B cell (primary cell): ENCODE measurements around the gene POGLUT2. TPM values are rescaled to one million over a fixed set of nuclear protein-coding genes. Genes with fewer than 3 reads are reported as not detected.

Source experiments
- ATAC-seq: fragments of 200-7000 bp; cut with Tn5 transposase; one replicate; pipeline ENCODE4 v1.10.0; 2021; ENCODE audit warnings: low read depth, mild to moderate bottlenecking, moderate number of reproducible peaks, moderate library complexity
- CTCF ChIA-PET: fragments of 350-600 bp; sonication (Branson Sonifier 250); formaldehyde crosslinking; loops from one replicate; lab custom pipeline; 2021; ENCODE audit warnings: antibody characterized with exemption, inconsistent platforms; lab: Charles Lee
- POLR2A ChIA-PET: fragments of 350-600 bp; sonication (Branson Sonifier 250); formaldehyde crosslinking; loops from one replicate; lab custom pipeline; 2021; ENCODE audit warnings: antibody characterized with exemption; lab: Charles Lee
- DNase-seq: peaks from one replicate; pipeline ENCODE4 v3.0.0; 2013
- H2AFZ ChIP-seq: 2 replicates; pipeline ENCODE4 v1.6.1; 2012; ENCODE audit warnings: mild to moderate bottlenecking, low read depth, low read length; ENCODE audit not compliant: insufficient read depth, poor library complexity, severe bottlenecking
- H3K27ac ChIP-seq, 2 donors: 1 replicate in 1 of 2; 2 replicates in 1 of 2; pipeline ENCODE4 v1.5.1; 2012 to 2013; ENCODE audit warnings: low read length in 2 of 2, mild to moderate bottlenecking in 2 of 2, moderate library complexity in 1 of 2
- H3K27me3 ChIP-seq, 4 experiments: fragments of 200-600 bp in 1 of 4; sonication (generic) in 1 of 4; replicated peaks in 1 of 4; 1 replicate in 2 of 4; 2 replicates in 2 of 4; pipeline versions ENCODE4 v1.6.1 to v1.7.0; 2013 to 2016; ENCODE audit warnings: low read length in 3 of 4, mild to moderate bottlenecking in 2 of 4, mixed read lengths in 1 of 4, moderate library complexity in 1 of 4; ENCODE audit not compliant: insufficient read depth in 4 of 4, control insufficient read depth in 3 of 4; ENCODE audit errors: control extremely low read depth in 1 of 4
- H3K36me3 ChIP-seq, 2 experiments: replicated peaks in 1 of 2; 1 replicate in 1 of 2; 2 replicates in 1 of 2; pipeline versions ENCODE4 v1.6.1 to v1.7.1; 2013; ENCODE audit warnings: low read length in 1 of 2; ENCODE audit not compliant: insufficient read depth in 2 of 2, control insufficient read depth in 1 of 2; ENCODE audit errors: control extremely low read depth in 1 of 2, extremely low read depth in 1 of 2
- H3K4me1 ChIP-seq, 2 donors: fragments of 200-600 bp in 1 of 2; sonication (generic) in 1 of 2; 1 replicate in 1 of 2; 2 replicates in 1 of 2; pipeline versions ENCODE4 v1.5.1 to v1.6.1; 2013 to 2017; ENCODE audit warnings: low read length in 2 of 2; ENCODE audit not compliant: control insufficient read depth in 2 of 2, insufficient read depth in 2 of 2
- H3K4me2 ChIP-seq: replicated peaks from 2 replicates; pipeline ENCODE3; 2012; ENCODE audit warnings: mild to moderate bottlenecking, low read depth, low read length; ENCODE audit not compliant: poor library complexity, severe bottlenecking
- H3K4me3 ChIP-seq, 5 experiments: fragments of 200-600 bp in 1 of 5; sonication (generic) in 1 of 5; 1 replicate in 3 of 5; 2 replicates in 2 of 5; pipeline versions ENCODE4 v1.5.1 to v1.7.0; 2011 to 2016; ENCODE audit warnings: low read length in 4 of 5, mild to moderate bottlenecking in 4 of 5, low read depth in 2 of 5, control low read depth in 1 of 5, moderate library complexity in 1 of 5; ENCODE audit not compliant: insufficient read depth in 1 of 5; ENCODE audit errors: control extremely low read depth in 1 of 5, extremely low read depth in 1 of 5
- H3K79me2 ChIP-seq: fragments of 200-600 bp; sonication (generic); one replicate; pipeline ENCODE4 v1.6.0; 2016; ENCODE audit warnings: low read length; ENCODE audit not compliant: control insufficient read depth, insufficient read depth
- H3K9ac ChIP-seq: fragments of 200-600 bp; sonication (generic); 2 replicates; pipeline ENCODE4 v1.6.1; 2017; ENCODE audit warnings: mild to moderate bottlenecking, low read length, moderate library complexity
- H3K9me3 ChIP-seq, 3 donors: one replicate each; pipeline versions ENCODE4 v1.6.1 to v1.7.1; 2013; ENCODE audit warnings: low read length in 2 of 3; ENCODE audit not compliant: control insufficient read depth in 2 of 3, insufficient read depth in 1 of 3; ENCODE audit errors: control extremely low read depth in 1 of 3
- H4K20me1 ChIP-seq: 2 replicates; pipeline ENCODE4 v1.6.0; 2012; ENCODE audit warnings: mild to moderate bottlenecking, low read length; ENCODE audit not compliant: insufficient read depth, control insufficient read depth, poor library complexity, severe bottlenecking
- H3K27ac Mint-ChIP-seq: one replicate; pipeline ENCODE4 v1.8.0; 2021; ENCODE audit warnings: mixed read lengths
- H3K27me3 Mint-ChIP-seq: one replicate; pipeline ENCODE4 v1.8.0; 2021; ENCODE audit warnings: mixed read lengths
- H3K4me1 Mint-ChIP-seq: one replicate; pipeline ENCODE4 v1.8.0; 2021; ENCODE audit warnings: mixed read lengths
- H3K4me3 Mint-ChIP-seq: one replicate; pipeline ENCODE4 v1.8.0; 2021; ENCODE audit warnings: mixed read lengths
- H3K9me3 Mint-ChIP-seq: one replicate; pipeline ENCODE4 v1.8.0; 2022; ENCODE audit warnings: mixed read lengths; ENCODE audit not compliant: insufficient read depth
- CTCF ChIP-seq: fragments of 200-600 bp; IDR thresholded peaks from one replicate; pipeline ENCODE4 v1.8.0; 2022; ENCODE audit warnings: antibody characterized with exemption, mild to moderate bottlenecking
- EZH2 ChIP-seq: IDR thresholded peaks from 2 replicates; pipeline ENCODE4 v1.6.1; 2012; ENCODE audit warnings: borderline replicate concordance, low read depth, mild to moderate bottlenecking, moderate library complexity, low read length; ENCODE audit not compliant: insufficient read depth, poor library complexity, severe bottlenecking
- WGBS: methylation state at CpG from one replicate; pipeline ENCODE4 v1.1.5; 2013; ENCODE audit warnings: missing lambda C conversion rate; ENCODE audit not compliant: insufficient coverage; 5-methylcytosine and 5-hydroxymethylcytosine counted together
- intact Hi-C: fragments of 100-400 bp; cut with micrococcal nuclease; formaldehyde crosslinking; loops from one replicate; pipeline ENCODE4 v1.10.0; 2022
- polyA plus RNA-seq: library from polyadenylated mRNA; depleted of rRNA; stranded (reverse); fragments of >200 nt; gene quantifications from 2 replicates; pipeline ENCODE4 v1.2.3, GENCODE V29; 2012
- total RNA-seq, 2 donors: library from RNA; stranded (reverse); fragments of 120-200 nt in 1 of 2; gene quantifications; 1 replicate in 1 of 2; 2 replicates in 1 of 2; pipeline versions ENCODE4 v1.2.3 to v1.2.4, GENCODE V29; 2013 to 2022

POGLUT2 gene
- total and polyA plus RNA-seq, 2 donors (not counting 1 experiment from before 2014, with no cell fraction given), result 0.12 TPM; not detected in 1

GRCh38 chr13:102757006-102757405 is 41.8 kb downstream of the POGLUT2 start:
- Histone ChIP-seq H3K79me2 (no peaks in the 10 kb centered on the region), H3K4me2 (no peak overlapping the region), H3K9ac (no peak overlapping the region), H3K27me3 (no peaks in the 10 kb centered on the region), H3K36me3 (no peaks in the 10 kb centered on the region), H3K27ac (no peak overlapping the region), H2AFZ (no peak overlapping the region), H4K20me1 (no peaks in the 10 kb centered on the region), H3K4me1 (no peaks in the 10 kb centered on the region), H3K4me3 (no peak overlapping the region), H3K9me3 (no peaks in the 10 kb centered on the region)
- DNase-seq (no peak), ATAC-seq (no peak)
- TF ChIP-seq CTCF (no peak), EZH2 (no peak)
- ChIA-PET POLR2A (no interaction called here), CTCF (interaction anchor here (0.7 kb wide), 1 partner anchor 175 kb away, joined by 3 read pairs; no protein-coding TSS in a partner anchor)
- Mint-ChIP-seq H3K9me3 (peaks cover 2% of the 10 kb centered on the region), H3K27ac (no peak overlapping the region), H3K27me3 (no peaks in the 10 kb centered on the region), H3K4me1 (no peaks in the 10 kb centered on the region), H3K4me3 (no peak overlapping the region)
- WGBS, result no CpG with 5 or more reads among the region's 1 CpG
- intact Hi-C loops, result no loop called here

- no peaks in the 10 kb centered on the region for H4K20me1 ChIP-seq
- Mint-ChIP-seq H3K9me3 (peaks cover 2% of the 10 kb centered on the region), H3K4me1 (no peaks in the 10 kb centered on the region), H3K27me3 (peaks cover 20% of the 10 kb centered on the region), H3K27ac (no peak overlapping the region), H3K4me3 (no peak overlapping the region)
- CTCF ChIA-PET, result no interaction called here
- WGBS, result 86% methylated on average over 1 of the region's 3 CpGs
- H3K79me2 ChIP-seq, result no peaks in the 10 kb centered on the region
- no peaks in the 10 kb centered on the region for H3K4me1 ChIP-seq
- H3K9ac ChIP-seq, result no peak overlapping the region
- DNase-seq (no peak), ATAC-seq (no peak)
- TF ChIP-seq CTCF (no peak), EZH2 (no peak)
- intact Hi-C loops, result no loop called here
- no peak overlapping the region for H3K4me3 ChIP-seq
- H3K27me3 ChIP-seq, result no peaks in the 10 kb centered on the region
- no peaks in the 10 kb centered on the region for H3K9me3 ChIP-seq
- H3K4me2 ChIP-seq, result no peak overlapping the region
- H3K27ac ChIP-seq, result no peak overlapping the region
- H3K36me3 ChIP-seq, result no peaks in the 10 kb centered on the region
- H2AFZ ChIP-seq, result no peak overlapping the region
- POLR2A ChIA-PET, result no interaction called here
Measured at GRCh38 chr13:102751886-102752285, 46.9 kb downstream of the POGLUT2 start.
